ENCODE measurements around the gene UBB.

The UBB gene

DNA sequence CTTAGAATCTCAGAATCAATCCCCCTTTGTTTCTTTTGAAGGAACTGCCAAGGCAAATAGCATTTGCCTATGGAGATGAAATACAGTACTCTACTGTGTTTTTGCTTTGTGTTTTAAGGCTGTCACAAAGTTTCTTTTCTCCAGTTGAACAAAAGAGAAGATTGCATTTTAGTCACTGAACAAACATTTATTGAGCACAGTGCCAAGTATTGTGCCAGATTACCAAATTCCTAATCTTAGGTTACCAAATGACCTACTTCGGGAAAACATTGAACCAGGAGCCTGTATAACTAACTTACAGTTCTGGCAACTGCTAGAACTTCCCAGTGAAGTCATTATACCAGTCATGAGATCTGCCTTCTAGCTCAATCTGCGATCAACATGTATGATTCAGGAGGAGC, 3.0 kb upstream of the UBB start:
- no peak overlapping the region for H3K27ac ChIP-seq
- TF ChIP-seq, protein P1, sequence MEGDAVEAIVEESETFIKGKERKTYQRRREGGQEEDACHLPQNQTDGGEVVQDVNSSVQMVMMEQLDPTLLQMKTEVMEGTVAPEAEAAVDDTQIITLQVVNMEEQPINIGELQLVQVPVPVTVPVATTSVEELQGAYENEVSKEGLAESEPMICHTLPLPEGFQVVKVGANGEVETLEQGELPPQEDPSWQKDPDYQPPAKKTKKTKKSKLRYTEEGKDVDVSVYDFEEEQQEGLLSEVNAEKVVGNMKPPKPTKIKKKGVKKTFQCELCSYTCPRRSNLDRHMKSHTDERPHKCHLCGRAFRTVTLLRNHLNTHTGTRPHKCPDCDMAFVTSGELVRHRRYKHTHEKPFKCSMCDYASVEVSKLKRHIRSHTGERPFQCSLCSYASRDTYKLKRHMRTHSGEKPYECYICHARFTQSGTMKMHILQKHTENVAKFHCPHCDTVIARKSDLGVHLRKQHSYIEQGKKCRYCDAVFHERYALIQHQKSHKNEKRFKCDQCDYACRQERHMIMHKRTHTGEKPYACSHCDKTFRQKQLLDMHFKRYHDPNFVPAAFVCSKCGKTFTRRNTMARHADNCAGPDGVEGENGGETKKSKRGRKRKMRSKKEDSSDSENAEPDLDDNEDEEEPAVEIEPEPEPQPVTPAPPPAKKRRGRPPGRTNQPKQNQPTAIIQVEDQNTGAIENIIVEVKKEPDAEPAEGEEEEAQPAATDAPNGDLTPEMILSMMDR (conservative IDR thresholded peaks at IDR 0.05) = no peak

DNA sequence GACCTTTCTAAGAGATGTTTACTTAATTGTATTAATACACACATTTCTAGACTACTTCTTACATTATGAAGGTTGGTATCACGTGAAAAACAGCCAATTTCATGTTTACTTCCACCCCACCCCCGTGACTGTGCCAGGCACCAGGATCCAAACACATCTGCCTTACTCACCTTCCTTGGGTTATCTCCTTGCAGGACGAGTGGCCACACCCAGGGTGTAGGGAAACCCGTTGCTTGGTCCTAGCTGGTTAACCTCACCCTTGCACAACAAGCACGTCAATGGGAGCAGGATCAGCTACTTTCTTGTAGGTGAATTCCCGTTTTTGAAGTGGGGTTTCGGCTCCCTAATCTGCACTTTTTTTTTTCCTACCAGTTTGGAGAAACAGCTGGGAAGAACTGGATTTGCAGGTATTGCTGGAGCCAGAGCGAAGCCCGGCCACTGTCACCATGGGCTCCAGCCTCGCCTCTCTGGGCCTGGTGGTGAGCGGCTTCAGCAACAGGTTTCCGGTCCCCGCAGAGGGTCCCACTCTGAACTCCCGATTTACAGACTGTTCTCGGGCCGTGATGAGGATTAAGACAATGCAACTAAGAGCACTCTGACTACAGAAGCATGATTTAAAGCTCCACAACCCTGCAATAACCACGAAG, 2.1 kb upstream of the UBB start:
- TF ChIP-seq, protein P1 (conservative IDR thresholded peaks at IDR 0.05) = no peak
- no peak overlapping the region for H3K27ac ChIP-seq

DNA sequence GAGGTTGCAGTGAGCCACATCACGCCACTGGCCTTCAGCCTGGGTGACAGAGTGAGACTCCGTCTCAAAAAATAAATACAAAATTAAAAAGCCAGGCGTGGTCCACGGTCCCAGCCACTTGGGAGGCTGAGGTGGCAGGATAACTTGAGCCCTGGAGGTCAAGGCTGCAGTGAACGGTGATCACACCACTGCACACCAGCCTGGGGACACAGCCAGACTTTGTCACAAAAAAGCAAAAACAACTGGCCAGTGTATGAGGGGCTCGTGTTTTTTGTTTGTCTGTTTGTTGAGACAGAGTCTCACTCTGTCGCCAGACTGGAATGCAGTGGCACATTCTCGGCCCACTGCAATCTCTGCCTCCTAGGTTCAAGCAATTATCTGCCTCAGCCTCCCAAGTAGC, 1.2 kb upstream of the UBB start:
- no peak overlapping the region for H3K27ac ChIP-seq
- TF ChIP-seq, protein P1 (conservative IDR thresholded peaks at IDR 0.05) = no peak

DNA sequence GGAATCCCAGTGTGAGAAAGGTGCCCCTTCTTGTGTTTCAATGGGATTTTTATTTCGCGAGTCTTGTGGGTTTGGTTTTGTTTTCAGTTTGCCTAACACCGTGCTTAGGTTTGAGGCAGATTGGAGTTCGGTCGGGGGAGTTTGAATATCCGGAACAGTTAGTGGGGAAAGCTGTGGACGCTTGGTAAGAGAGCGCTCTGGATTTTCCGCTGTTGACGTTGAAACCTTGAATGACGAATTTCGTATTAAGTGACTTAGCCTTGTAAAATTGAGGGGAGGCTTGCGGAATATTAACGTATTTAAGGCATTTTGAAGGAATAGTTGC, 567 bp downstream of the UBB start:
- TF ChIP-seq, protein P1 (conservative IDR thresholded peaks at IDR 0.05) = no peak
- peak overlapping the region; percentile 94 for H3K27ac ChIP-seq

DNA sequence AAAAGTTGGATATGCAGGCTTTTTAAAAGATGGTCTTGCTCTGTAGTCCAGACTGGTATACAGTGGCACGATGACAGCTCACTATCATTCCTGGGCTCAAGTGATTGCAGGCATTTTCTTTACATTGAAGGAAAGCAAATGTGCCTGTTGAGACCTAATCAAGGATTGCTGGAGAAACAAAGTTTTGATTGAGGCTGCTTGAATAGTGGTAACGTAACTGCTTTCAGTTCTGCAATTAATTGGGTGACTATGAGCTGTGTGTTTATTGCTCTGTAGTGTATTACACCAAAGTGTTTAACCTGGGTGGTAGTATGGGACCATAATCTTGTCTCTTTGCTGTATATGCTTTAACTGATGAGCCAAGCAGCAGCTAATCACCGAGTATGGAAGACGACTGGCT, 2.3 kb downstream of the UBB start:
- TF ChIP-seq, protein P1 (conservative IDR thresholded peaks at IDR 0.05) = no peak
- H3K27ac ChIP-seq = no peak overlapping the region

DNA sequence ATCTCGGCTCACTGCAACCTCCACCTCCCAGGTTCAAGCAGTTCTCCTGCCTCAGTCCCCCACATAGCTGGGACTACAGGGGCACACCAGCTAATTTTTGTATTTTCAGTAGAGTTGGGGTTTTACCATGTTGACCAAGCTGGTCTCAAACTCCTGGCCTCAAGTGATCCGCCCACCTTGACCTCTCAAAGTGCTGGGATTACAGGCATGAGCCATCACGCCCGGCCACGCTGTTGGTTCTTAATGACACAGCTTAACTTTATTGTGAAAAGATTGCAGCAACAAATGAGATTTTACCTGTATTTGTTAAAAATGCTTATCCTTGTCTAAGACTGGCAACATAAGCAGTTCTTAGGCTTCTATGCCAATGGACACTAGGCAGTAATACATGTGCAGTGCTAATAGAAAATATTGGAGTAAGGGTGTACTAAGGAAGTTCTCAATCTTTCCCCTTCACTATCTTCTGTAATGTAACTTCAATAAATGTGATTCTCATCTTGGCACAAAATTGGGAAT, 2.9 kb downstream of the UBB start:
- H3K27ac ChIP-seq = no peak overlapping the region
- TF ChIP-seq, protein P1 (conservative IDR thresholded peaks at IDR 0.05) = no peak

DNA sequence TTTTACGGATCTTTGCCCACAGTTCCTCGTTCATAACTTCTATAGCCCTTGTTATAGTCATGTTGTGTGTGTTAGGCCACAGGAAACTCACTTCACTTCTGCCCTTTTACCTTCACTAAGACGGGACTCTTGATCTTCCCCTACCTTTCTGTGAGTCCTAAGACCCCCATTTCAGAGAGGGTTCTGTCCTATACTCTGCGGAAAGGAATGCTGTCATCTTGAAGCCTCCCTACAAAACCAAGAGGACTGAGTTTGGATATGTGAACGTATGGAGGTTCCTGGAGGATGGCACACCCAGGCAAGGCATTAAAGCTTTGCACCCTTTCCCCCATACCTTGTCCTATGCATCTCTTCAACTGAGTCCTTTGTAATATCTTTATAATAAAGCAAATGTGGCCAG, 3.7 kb downstream of the UBB start:
- TF ChIP-seq, protein P1 (conservative IDR thresholded peaks at IDR 0.05) = no peak
- H3K27ac ChIP-seq = no peak overlapping the region

DNA sequence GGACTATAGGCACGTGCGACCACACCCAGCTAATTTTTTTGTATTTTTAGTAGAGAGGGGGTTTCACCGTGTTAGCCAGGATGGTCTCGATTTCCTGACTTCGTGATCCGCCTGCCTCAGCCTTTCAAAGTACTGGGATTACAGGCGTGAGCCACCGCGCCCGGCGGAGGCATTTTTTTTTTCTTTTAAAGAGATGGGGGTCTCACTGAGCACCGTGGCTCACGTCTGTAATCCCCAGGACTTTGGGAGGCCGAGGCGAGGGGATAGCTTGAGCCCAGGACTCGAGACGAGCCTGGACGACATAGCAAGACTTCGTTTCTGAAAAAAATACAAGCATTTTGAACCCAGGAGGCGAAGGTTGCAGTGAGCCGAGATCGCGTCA, 5.2 kb downstream of the UBB start:
- H3K27ac ChIP-seq = peak overlapping the region; percentile 33; the same call in 1 of the 2 replicates
